Effector memory CD4-positive, alpha-beta T cell (primary cell): ENCODE results near the gene GAREM2.

Experiments
- DNase-seq, 3 donors: peaks; one replicate each; pipeline ENCODE4 v3.0.0-alpha.2; 2020
- H3K27ac ChIP-seq: 2 replicates; pipeline ENCODE4 v1.7.0; 2013; ENCODE audit warnings: mild to moderate bottlenecking, low read length, moderate library complexity; ENCODE audit not compliant: insufficient read depth, poor library complexity, severe bottlenecking
- H3K27me3 ChIP-seq: replicated peaks from 2 replicates; pipeline ENCODE4 v1.7.0; 2013; ENCODE audit warnings: mild to moderate bottlenecking, low read length; ENCODE audit not compliant: insufficient read depth, control insufficient read depth, poor library complexity, severe bottlenecking
- H3K36me3 ChIP-seq: 2 replicates; pipeline ENCODE4 v1.7.0; 2013; ENCODE audit warnings: mild to moderate bottlenecking, low read length, moderate library complexity; ENCODE audit not compliant: control insufficient read depth, insufficient read depth
- H3K4me1 ChIP-seq: 2 replicates; pipeline ENCODE4 v1.7.0; 2013; ENCODE audit warnings: low read length, mild to moderate bottlenecking; ENCODE audit not compliant: control insufficient read depth, insufficient read depth, poor library complexity, severe bottlenecking
- H3K4me3 ChIP-seq: 2 replicates; pipeline ENCODE4 v1.7.0; 2013; ENCODE audit warnings: low read length, low read depth, mild to moderate bottlenecking; ENCODE audit not compliant: insufficient read depth, poor library complexity, severe bottlenecking
- H3K9me3 ChIP-seq: 2 replicates; pipeline ENCODE4 v1.7.0; 2013; ENCODE audit warnings: mild to moderate bottlenecking, low read length, moderate library complexity; ENCODE audit not compliant: control insufficient read depth

The GAREM2 gene

DNA sequence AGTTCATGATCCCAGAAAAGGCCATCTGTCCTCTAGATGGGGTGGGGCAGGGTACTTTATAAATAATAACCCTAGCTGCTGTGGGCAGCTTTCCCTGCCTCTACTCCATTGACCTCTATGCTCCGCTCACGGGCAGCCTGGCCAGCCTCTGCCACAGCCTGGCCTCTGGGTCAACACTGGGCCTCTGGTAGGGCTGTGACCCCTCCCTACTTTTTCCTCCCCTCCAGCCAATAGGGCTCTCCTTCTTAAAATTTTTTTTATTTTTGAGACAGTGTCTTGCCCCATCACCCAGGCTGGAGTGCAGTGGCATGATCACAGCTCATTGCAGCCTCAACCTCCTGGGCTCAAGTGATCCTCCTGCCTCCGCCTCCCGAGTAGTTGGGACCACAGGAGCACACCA lies 4.1 kb upstream of the GAREM2 start:
- Histone ChIP-seq H3K4me3 (no peak overlapping the region), H3K27me3 (peaks cover 11% of the 10 kb centered on the region), H3K9me3 (no peaks in the 10 kb centered on the region), H3K27ac (no peak overlapping the region), H3K4me1 (peaks cover 6% of the 10 kb centered on the region), H3K36me3 (no peaks in the 10 kb centered on the region)
- no peak for DNase-seq

DNA sequence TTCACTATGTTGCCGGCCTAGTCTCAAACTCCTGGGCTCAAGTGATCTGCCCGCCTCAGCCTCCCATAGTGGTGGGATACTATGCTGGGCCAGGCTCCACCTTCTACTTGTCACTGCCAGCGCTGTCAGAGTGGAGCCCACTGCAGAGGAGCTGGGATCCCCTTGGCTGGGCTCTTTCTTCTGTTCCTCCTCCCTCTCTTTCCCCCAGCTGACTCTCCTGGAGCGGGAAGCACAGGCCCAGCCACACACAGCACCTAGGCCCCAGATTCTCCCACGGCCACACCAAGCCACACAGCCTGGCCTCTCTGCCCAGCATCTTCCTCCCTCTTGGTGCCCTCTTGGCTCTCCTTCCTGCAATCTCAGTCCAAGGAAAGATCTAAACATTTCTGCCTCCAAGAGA lies 3.7 kb upstream of the GAREM2 start:
- Histone ChIP-seq H3K27ac (no peak overlapping the region), H3K4me3 (no peak overlapping the region), H3K36me3 (no peaks in the 10 kb centered on the region), H3K4me1 (peaks cover 9% of the 10 kb centered on the region), H3K27me3 (peaks cover 16% of the 10 kb centered on the region), H3K9me3 (no peaks in the 10 kb centered on the region)
- DNase-seq: no peak

DNA sequence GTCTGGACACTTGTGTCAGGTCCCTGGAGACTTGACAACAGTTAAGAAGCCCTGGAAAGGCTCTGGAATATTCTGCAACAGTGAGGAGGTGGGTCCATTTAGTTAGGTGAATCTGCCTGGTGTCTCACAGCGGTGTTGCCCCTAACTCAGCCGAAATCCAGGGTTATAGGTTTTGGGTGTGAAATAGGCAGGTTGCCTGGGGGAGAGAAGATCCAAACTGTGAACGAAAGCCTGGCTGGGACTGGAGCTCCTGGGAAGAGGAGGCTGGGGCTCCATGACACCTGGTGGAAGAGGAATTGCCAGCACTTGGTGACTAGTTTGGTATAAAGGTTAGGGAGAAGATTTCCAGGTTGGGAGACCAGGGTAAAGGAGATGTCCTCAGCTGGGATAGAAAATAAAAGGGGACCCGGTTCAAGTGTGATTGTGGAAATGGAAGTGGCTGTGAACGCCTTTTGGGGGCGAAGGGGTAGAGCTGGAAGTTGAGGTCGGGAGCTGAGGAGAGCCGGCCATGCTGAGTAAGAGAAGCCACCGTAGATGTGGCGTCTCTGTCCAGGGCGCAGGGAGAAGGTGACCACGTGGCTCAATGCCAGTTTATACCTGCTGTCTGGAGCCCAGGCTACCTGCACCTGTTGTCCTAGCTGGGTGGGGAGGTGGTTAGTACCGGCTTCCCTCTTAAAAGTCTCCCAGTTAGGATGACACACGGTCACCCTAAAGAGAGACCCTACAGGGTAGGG lies 3.0 kb upstream of the GAREM2 start:
- DNase-seq: no peak
- Histone ChIP-seq H3K36me3 (no peaks in the 10 kb centered on the region), H3K4me1 (peaks cover 9% of the 10 kb centered on the region), H3K27me3 (peaks cover 18% of the 10 kb centered on the region), H3K9me3 (no peaks in the 10 kb centered on the region), H3K27ac (no peak overlapping the region), H3K4me3 (no peak overlapping the region)

DNA sequence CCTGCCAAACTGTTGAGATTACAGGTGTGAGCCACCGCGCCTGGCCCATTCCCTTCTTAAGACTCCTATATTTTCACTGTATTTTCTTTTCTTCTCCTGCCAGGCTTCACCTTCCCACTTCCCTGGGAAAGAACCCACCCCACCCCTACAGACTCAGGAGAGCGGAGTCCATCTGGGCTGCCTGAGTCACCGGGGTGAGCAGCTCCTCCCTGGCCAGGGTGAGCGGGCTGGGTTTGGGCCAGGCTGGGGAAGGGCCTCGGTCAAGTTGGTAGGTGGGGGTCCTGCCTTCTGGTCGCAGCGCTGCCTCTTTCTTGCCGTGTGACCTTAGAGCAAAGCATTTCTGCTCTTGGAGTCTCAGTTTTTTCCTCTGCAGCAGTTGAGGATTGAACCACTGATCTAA lies 2.1 kb upstream of the GAREM2 start:
- H3K4me3 ChIP-seq: no peak overlapping the region
- H3K27ac ChIP-seq: no peak overlapping the region
- DNase-seq: no peak
- H3K4me1 ChIP-seq: peaks cover 9% of the 10 kb centered on the region
- no peaks in the 10 kb centered on the region for H3K9me3 ChIP-seq
- H3K36me3 ChIP-seq: no peaks in the 10 kb centered on the region
- peaks cover 18% of the 10 kb centered on the region for H3K27me3 ChIP-seq

DNA sequence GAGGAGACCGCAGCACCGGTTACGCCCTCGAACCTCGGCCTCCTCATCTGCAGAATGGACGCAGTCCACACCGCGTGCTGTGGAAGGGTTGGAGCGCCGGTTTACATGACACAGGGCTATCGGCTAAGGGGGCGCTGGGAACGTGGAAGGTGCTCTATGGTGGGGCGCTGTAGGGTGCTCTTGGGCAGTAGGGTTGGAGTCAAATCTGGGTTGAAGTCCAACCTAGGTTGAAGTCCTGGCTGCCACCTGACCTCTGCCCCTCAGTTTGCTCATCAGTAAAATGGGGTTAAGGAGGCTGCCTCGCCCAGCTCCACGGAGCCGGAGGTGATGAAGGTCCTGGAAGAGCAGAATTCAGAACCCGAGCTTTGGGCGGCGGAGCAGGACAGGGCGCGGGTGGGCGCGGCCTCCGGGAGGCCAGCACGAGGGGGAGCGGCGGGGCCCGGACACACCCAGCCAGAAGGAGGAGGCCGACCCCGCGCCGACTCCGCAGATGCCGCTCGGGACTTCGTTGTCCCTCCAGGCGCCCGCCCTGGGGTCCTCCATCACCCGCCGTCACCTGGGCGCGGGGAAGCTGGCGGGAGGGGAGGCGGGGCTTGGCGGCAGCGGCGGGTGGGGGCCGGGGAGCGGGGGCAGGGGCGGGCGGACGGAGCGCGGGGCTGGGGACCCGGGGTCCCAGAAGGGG lies 558 bp upstream of the GAREM2 start:
- Histone ChIP-seq H3K4me3 (peak overlapping the region; percentile 40), H3K27ac (no peak overlapping the region), H3K36me3 (no peaks in the 10 kb centered on the region), H3K4me1 (peaks cover 9% of the 10 kb centered on the region), H3K9me3 (no peaks in the 10 kb centered on the region), H3K27me3 (peaks cover 23% of the 10 kb centered on the region)
- no peak for DNase-seq

DNA sequence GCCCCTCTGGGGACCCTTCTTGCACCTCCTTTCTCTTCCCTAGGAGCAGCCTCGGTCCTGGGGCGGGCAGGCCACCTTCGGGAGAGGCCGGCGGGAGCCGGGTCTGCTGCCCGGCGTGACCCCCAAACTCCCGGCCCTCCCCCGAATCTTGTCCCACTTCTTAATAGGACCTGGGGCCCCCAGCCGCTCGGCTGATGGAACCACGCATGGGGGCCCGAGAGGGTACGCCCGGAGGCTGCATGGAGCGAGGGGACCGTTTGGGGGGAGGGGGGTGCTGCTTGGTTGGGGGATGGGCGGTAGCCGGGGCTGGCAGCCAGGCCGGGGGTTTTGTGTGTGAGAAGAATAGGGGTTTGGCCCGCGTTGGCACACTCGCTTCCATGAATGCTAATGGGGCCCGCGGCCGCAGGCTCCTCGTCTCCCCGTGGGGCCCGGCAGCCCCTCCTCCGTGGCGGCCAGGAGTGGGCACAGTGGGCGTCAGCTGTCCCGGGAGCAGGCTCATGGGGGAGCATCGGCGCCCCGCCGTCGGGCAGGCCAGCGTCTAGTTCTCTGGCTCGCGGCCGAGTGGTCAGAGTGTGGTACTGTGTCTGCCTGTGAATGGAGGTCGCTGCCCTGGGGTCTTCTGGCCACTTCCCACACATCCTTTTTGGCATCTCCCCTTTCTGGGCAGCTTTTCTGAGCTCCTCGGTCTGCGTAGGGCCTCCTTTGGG lies 1.0 kb downstream of the GAREM2 start:
- H3K4me3 ChIP-seq: peak overlapping the region; percentile 51
- H3K9me3 ChIP-seq: no peaks in the 10 kb centered on the region
- no peak overlapping the region for H3K27ac ChIP-seq
- no peak for DNase-seq
- H3K27me3 ChIP-seq: peaks cover 23% of the 10 kb centered on the region
- peaks cover 10% of the 10 kb centered on the region for H3K4me1 ChIP-seq
- no peaks in the 10 kb centered on the region for H3K36me3 ChIP-seq

DNA sequence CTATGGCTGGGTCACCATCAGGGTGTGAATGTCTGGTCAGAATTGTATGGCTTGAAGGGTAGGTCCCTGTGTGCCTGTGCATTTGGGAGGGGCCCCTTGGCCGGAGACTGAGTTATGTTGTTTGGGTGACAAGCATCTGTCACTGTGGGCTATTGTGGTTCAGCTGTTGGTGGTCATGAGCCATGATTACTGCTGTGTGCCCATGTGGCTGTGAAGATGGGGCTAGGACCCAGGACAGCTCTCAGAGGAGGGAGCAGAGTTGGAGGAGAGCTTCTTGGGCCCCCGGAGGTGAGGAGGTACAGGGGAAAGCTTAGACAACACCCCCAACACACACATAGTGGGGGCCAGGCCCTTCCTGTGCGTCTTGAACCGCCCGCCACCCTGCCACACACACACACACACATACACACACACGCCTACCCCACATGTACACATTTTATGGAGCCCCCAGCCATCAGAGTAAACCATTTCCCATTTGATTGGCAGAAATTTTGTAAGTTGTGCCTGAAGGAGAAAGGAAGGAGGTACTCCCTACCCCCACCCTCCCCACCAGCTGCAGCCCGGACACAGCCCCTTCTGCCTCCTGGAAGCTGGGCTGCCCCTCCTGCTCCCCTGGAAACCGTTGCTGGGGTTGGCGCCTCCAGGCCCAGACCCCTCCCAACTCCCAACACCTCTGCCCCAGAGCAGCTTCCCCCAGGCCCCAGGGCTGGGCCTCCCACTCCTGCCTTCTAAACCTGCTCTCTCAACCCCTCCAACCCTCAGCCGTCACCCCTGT lies 2.0 kb downstream of the GAREM2 start:
- Histone ChIP-seq H3K4me3 (no peak overlapping the region), H3K9me3 (no peaks in the 10 kb centered on the region), H3K36me3 (no peaks in the 10 kb centered on the region), H3K27me3 (peaks cover 23% of the 10 kb centered on the region), H3K4me1 (peaks cover 16% of the 10 kb centered on the region), H3K27ac (no peak overlapping the region)
- DNase-seq: no peak

DNA sequence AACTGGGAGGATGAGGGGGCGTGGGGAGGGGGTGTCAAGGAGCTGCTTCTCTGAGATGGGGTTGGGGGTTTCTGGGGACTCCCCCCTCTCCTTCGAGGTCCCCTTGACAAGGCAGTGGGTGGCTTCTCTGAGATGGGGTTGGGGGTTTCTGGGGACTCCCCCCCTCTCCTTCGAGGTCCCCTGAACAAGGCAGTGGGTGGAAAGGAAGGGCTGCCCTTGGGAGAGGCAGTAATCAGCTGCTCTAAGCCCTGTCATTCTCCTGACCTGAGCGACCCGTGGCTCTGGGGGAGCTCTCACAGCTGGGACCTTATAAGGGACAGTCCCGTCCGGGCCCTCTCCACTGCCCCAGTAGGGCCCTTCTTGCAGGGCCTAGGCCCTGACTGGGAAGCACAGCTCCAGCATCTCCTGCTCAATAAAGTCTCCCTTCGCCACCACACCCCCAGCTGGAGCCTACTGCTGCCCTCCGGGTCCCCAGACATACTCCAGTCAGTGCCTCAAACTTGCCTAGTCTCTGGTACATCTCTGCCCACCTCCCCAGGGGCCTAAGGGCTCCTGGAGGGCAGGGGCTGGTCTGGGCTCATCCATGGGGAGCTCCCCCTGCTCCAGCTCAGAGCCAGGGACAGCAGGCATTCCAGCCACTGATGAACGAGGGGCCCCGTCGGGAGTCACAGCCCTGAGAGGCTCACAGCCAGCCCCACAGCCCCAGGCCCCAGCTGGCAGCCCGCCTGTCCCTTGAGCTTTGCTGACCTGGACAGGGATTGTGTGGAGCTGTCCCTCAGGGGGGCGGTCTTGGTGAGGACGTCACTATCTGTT lies 2.8 kb downstream of the GAREM2 start:
- Histone ChIP-seq H3K27me3 (peaks cover 23% of the 10 kb centered on the region), H3K27ac (no peak overlapping the region), H3K36me3 (no peaks in the 10 kb centered on the region), H3K4me3 (no peak overlapping the region), H3K4me1 (peaks cover 16% of the 10 kb centered on the region), H3K9me3 (no peaks in the 10 kb centered on the region)
- no peak for DNase-seq

DNA sequence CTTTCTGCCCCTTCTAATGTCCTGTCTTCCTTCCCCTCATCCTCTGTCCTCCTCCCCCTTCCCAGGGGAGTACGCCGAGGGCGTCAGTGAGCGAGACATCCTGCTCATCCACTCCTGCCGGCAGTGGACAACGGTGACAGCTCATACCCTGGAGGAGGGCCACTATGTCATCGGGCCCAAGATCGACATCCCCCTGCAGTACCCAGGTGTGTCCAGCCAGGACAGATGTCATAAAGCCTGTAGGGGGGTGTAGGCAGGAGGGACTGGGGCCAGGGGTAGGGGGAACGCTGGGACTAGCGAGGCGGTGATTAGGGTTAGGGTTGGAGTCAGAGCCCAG lies 3.4 kb downstream of the GAREM2 start:
- Histone ChIP-seq H3K4me1 (peaks cover 16% of the 10 kb centered on the region), H3K36me3 (no peaks in the 10 kb centered on the region), H3K4me3 (no peak overlapping the region), H3K27me3 (peaks cover 23% of the 10 kb centered on the region), H3K9me3 (no peaks in the 10 kb centered on the region), H3K27ac (no peak overlapping the region)
- DNase-seq: no peak
